ENCODE data around the gene TMEM150B. TPM values are rescaled to one million over a fixed set of nuclear protein-coding genes. Genes with fewer than 3 reads are reported as not detected.
A peak's percentile ranks its signal among the peaks of the same experiment; 100 is the strongest.

Gene TMEM150B
- total RNA-seq, 2 experiments from 2014 or later, result not detected

DNA sequence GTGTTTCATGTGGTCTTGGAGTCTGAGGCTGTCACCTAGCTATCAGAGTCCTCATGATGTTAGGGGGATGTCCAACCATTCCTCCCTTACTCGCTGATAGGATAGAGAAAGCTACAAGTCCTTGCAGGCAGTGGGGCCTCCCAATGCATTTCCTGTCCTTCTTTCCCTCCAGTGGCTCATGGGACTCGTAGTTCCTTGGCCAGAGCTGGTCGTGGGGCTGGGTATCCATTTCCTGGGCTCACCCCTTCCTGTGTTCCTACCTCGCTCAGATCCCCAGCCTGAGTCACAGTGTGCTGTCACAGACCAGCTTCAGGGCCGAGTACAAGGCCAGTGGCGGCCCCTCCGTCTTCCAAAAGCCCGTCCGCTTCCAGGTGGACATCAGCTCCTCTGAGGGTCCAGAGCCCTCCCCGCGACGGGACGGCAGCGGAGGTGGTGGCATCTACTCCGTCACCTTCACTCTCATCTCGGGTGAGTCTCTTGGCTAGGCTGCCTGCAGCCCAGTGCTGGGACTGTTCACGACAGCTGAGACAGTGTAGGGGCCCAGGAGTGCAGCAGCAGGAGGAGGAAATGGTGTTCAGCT is 19.1 kb downstream of the TMEM150B start:
- CTCF ChIA-PET (ENCODE audit: unreplicated experiment), result interaction anchor here (1.1 kb wide), 1 partner anchor 33 kb away, joined by 3 read pairs; no protein-coding TSS in a partner anchor

DNA sequence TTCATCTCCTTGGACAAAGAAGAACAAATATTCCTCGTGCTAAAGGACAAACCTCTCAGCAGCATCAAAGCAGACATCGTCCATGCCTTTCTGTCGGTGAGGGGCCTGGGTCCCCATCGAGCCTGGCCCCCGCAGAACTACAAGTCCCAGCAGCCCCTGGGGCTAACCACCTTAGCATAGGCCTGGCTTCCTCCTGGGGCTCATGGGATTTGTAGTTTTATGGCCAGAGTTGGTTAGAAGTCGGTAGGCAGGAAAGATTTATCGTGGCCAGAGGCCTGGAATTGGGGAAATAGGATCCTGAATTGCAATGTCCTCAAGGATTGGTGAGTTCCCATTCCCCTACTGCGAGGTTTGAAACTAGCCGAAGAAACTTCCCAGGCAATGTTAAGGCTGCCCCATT is 19.6 kb downstream of the TMEM150B start:
- H3K4me3 ChIP-seq (ENCODE audit: low read depth, low read length, poor library complexity, severe bottlenecking), result no peak overlapping the region
- ChIA-PET CTCF (ENCODE audit: unreplicated experiment) (no interaction called here), POLR2A (no interaction called here)
- no peaks in the 10 kb centered on the region for H4K20me1 ChIP-seq (ENCODE audit: insufficient read depth, low read length)
- no peaks in the 10 kb centered on the region for H3K9me2 ChIP-seq (ENCODE audit: insufficient read depth, low read length)
- peak; percentile 80 for DNase-seq (ENCODE audit: low spot score)
- H2AFZ ChIP-seq (ENCODE audit: low read length), result no peak overlapping the region
- no peaks in the 10 kb centered on the region for H3K79me2 ChIP-seq (ENCODE audit: insufficient read depth, low read depth, low read length)
- 0 out of 2 replicates have a peak overlapping the region, but pooled peaks have one; percentile 3 for H3K4me2 ChIP-seq (ENCODE audit: low read length)
- peaks cover 66% of the 10 kb centered on the region for H3K4me1 ChIP-seq (ENCODE audit: insufficient read depth, low read length, poor library complexity, severe bottlenecking)
- intact Hi-C loops (cut with micrococcal nuclease; ENCODE audit: unreplicated experiment), result no loop called here
- no peak for TF ChIP-seq EZH2phosphoT487 (IDR thresholded peaks at IDR 0.05; ENCODE audit: borderline replicate concordance, low read depth, low read length)
- H3K36me3 ChIP-seq (ENCODE audit: insufficient read depth, low read length), result peaks cover 44% of the 10 kb centered on the region
- H3K27ac ChIP-seq (ENCODE audit: low read depth, low read length, poor library complexity, severe bottlenecking), result no peak overlapping the region
- BruUV-seq (replicated peaks), result no TSS peak
- no peaks in the 10 kb centered on the region for H3K9me3 ChIP-seq (ENCODE audit: low read length)

More for the DNA sequence above, 19.1 kb downstream of the TMEM150B start:
- no TSS peak for BruUV-seq (replicated peaks)
- no peaks in the 10 kb centered on the region for H3K79me2 ChIP-seq (ENCODE audit: insufficient read depth, low read depth, low read length)
- intact Hi-C loops (cut with micrococcal nuclease; ENCODE audit: unreplicated experiment), result no loop called here
- H3K9me3 ChIP-seq (ENCODE audit: low read length), result no peaks in the 10 kb centered on the region
- H3K4me3 ChIP-seq (ENCODE audit: low read depth, low read length, poor library complexity, severe bottlenecking), result no peak overlapping the region
- peak overlapping the region; percentile 92 for H3K27ac ChIP-seq (ENCODE audit: low read depth, low read length, poor library complexity, severe bottlenecking)
- peak overlapping the region; percentile 66; the same call in 1 of the 2 replicates for H3K4me2 ChIP-seq (ENCODE audit: low read length)
- no peaks in the 10 kb centered on the region for H3K9me2 ChIP-seq (ENCODE audit: insufficient read depth, low read length)
- no peak overlapping the region for H2AFZ ChIP-seq (ENCODE audit: low read length)
- DNase-seq (ENCODE audit: low spot score), result no peak
- peaks cover 44% of the 10 kb centered on the region for H3K36me3 ChIP-seq (ENCODE audit: insufficient read depth, low read length)
- H3K4me1 ChIP-seq (ENCODE audit: insufficient read depth, low read length, poor library complexity, severe bottlenecking), result peaks cover 70% of the 10 kb centered on the region
- H4K20me1 ChIP-seq (ENCODE audit: insufficient read depth, low read length), result no peaks in the 10 kb centered on the region
- POLR2A ChIA-PET, result interaction anchor here (0.7 kb wide), 1 partner anchor 55 kb away, joined by 3 read pairs; no protein-coding TSS in a partner anchor
- TF ChIP-seq, protein P1, sequence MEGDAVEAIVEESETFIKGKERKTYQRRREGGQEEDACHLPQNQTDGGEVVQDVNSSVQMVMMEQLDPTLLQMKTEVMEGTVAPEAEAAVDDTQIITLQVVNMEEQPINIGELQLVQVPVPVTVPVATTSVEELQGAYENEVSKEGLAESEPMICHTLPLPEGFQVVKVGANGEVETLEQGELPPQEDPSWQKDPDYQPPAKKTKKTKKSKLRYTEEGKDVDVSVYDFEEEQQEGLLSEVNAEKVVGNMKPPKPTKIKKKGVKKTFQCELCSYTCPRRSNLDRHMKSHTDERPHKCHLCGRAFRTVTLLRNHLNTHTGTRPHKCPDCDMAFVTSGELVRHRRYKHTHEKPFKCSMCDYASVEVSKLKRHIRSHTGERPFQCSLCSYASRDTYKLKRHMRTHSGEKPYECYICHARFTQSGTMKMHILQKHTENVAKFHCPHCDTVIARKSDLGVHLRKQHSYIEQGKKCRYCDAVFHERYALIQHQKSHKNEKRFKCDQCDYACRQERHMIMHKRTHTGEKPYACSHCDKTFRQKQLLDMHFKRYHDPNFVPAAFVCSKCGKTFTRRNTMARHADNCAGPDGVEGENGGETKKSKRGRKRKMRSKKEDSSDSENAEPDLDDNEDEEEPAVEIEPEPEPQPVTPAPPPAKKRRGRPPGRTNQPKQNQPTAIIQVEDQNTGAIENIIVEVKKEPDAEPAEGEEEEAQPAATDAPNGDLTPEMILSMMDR (conservative IDR thresholded peaks at IDR 0.05; ENCODE audit: low read length), result no peak
- no peak for TF ChIP-seq EZH2phosphoT487 (IDR thresholded peaks at IDR 0.05; ENCODE audit: borderline replicate concordance, low read depth, low read length)

DNA sequence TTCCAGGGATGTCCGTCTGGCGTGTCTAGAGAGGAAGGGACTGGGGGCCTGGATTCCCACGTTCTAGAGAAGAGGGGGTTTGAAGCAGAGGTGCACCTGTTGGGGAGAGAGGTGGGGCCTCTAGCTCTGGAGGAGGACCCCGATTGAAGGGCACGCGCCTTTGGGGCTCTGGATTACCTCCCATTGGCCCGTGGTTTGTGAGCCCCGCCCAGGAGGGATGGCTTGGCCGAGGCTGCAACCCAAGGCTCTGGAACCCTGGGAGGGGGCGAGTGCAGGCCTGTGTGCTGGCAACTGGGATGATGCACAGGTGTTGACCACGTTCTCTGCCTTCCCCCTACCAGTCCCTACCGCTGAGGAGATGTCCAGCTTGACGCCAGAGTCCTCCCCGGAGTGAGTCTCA is 20.2 kb downstream of the TMEM150B start:
- POLR2A ChIA-PET, result no interaction called here
- no peak overlapping the region for H3K4me3 ChIP-seq (ENCODE audit: low read depth, low read length, poor library complexity, severe bottlenecking)
- H3K4me2 ChIP-seq (ENCODE audit: low read length), result no peak overlapping the region
- H3K27ac ChIP-seq (ENCODE audit: low read depth, low read length, poor library complexity, severe bottlenecking), result no peak overlapping the region
- H3K9me3 ChIP-seq (ENCODE audit: low read length), result no peaks in the 10 kb centered on the region
- peaks cover 45% of the 10 kb centered on the region for H3K36me3 ChIP-seq (ENCODE audit: insufficient read depth, low read length)
- H3K79me2 ChIP-seq (ENCODE audit: insufficient read depth, low read depth, low read length), result no peaks in the 10 kb centered on the region
- DNase-seq (ENCODE audit: low spot score), result no peak
- H3K4me1 ChIP-seq (ENCODE audit: insufficient read depth, low read length, poor library complexity, severe bottlenecking), result peaks cover 60% of the 10 kb centered on the region
- CTCF ChIA-PET (ENCODE audit: unreplicated experiment), result no interaction called here
- intact Hi-C loops (cut with micrococcal nuclease; ENCODE audit: unreplicated experiment), result loop anchor here (5.0 kb wide), 1 partner anchor 32 kb away; the partner anchor contains the start of gene KMT5C
- H4K20me1 ChIP-seq (ENCODE audit: insufficient read depth, low read length), result no peaks in the 10 kb centered on the region
- no peaks in the 10 kb centered on the region for H3K9me2 ChIP-seq (ENCODE audit: insufficient read depth, low read length)
- H2AFZ ChIP-seq (ENCODE audit: low read length), result no peak overlapping the region
- TF ChIP-seq, protein P1 (conservative IDR thresholded peaks at IDR 0.05; ENCODE audit: low read length), result no peak
- TF ChIP-seq EZH2phosphoT487 (IDR thresholded peaks at IDR 0.05; ENCODE audit: borderline replicate concordance, low read depth, low read length), result no peak
- BruUV-seq (replicated peaks), result no TSS peak
